Activated effector memory CD4-positive, alpha-beta T cell treated with Interleukin-2 at 50 U/mL for 16 hours (primary cell): ENCODE data around the gene LAX1.

Experiments used
- DNase-seq: peaks from one replicate; pipeline ENCODE4 v3.0.0-alpha.2; 2020

The LAX1 gene

DNA sequence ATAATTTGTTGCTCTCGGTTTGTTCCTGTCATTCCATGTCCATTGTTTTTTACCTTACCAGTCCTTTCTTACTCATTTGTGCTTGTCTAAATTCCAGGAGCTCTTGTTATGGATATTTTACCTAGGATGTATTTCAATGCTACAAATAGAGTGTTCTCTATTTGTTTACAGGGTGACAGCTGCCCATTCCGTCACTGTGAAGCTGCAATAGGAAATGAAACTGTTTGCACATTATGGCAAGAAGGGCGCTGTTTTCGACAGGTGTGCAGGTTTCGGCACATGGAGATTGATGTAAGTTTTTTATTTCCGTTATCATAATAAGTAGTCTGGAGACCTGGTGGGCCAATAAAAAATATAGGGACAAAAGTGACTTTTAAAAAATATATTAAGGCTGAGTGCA lies 53.4 kb downstream of the LAX1 start:
- no peak for DNase-seq

DNA sequence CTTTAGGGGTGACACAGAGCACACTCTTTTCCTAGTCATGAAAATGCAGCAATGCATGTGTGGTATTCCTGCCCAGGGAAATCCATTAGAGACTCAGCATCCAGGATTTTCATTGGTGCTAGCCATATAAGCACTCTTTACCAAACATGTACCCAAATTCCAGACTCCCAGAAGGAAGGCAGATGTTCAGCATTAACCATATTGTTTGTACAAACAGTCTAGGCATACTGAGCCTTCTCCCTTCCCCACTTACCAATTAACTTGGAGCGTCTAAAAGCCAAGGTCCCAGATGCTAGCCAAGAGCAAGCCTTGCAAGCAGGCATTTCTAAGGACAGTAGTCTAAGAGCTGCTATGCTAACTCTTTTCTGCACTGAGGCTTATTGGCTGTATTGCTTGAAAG lies 58.3 kb downstream of the LAX1 start:
- DNase-seq = no peak
